GM21381 (cell line): Measurements from ENCODE around the gene UBE2O.

ENCODE experiments used
- ATAC-seq: cut with Tn5 transposase; IDR thresholded peaks from one replicate; pipeline ENCODE4 v1.9.1; 2021; ENCODE audit warnings: mild to moderate bottlenecking, moderate library complexity; ENCODE audit not compliant: unreplicated experiment

The UBE2O gene

DNA sequence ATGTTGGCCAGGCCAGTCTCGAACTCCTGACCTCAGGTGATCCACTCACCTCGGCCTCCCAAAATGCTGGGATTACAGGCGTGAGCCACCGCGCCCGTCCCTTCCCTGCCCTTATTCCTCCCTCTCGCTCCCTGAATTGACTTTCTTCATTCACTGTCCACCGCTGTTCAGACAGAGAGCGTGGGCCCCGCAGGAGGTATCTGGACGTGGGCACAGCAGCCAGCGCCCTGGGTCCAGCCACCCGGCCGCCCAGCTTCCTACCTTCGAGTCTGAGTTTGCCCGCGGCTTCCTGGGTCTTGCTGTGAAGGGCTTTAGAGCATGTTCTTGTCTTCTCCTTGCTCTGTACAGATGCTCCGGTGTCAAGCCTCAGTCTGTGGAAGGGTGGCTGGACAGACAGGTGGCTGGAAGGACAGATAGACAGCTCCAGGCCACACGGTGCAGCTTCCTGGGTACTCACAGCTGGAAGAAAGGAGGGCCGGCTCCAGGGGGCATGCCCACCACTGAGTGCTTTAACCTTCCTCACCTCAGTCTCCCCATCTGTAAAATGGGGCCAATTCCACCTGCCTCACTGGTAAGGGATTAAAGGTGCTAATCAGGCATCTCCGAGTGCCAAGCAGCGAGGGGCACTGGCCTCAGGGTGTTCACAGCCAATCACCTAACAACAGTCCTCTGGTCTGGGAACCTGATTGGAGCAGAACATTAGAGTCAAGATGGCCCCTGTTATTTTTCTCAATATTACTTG, 34.7 kb upstream of the UBE2O start:
- no peak for ATAC-seq

DNA sequence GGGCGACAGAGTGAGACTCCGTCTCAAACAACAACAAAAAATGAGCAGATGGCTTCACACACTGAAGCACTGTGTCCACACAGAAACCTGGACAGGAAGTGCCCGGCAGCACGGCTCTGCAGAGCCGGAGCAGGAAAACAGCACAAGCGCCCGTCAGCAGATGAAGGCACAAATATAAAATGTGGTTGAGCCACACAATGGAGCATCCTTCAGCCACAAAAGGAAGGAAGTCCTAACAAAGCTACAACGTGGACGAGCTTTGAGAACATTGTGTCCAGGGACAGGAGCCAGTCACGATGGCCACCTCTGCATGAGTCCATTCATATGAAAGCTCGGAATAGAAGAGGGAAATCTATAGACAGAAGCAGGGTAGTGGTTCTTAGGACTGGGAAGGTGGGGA, 32.6 kb upstream of the UBE2O start:
- ATAC-seq, result no peak

DNA sequence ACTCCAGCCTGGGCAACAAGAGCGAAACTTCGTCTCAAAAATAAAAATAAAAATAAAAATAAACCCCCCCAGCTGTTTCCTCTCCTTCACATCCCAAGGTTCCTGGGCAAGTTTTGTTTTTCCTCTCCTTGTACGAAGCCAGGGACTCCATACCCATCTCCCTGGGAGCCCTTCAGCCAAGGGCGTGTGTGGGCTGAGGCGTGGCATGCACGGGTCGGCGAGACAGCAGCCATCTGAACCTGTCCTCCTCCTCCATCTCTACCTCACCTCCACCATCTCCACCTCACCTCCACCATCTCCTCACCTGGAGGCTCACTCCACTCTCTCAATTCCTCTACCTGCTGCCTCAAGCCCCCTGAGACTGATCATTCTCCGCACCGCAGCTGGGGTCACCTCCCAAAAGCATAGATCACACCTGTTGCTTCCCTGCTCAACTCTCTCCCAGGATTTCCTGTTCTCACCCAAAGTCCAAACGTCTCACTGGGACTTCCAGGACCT, 31.3 kb upstream of the UBE2O start:
- no peak for ATAC-seq

DNA sequence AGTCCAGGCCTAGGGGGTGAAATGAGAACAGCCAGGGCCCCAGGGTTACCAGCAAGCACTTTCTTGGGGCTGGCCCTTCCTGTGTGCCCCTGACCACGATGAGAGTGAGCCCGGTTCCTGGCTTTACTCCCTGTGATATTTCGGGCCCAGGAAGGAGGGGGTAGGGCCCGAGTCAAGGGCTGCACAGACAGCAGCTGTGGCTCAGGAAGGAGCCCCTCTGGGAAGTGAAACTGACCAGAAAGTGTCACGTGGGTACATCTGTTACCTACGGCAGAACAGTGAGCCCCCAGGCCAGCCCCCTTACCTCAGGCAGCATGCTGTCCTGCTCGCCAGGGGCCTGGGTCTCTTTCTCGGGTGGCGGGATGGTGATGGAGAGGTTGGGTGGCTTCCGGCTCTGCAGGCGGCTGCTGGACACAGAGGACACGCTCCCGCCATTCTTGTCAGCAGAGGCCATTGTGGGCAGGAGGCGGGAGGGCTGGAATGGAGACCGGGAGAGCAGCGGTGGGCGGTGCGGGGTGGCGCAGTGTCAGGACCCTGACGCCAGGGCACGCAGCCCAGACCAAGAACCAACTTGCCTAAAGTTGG, 28.2 kb upstream of the UBE2O start:
- ATAC-seq, result peak; percentile 50

DNA sequence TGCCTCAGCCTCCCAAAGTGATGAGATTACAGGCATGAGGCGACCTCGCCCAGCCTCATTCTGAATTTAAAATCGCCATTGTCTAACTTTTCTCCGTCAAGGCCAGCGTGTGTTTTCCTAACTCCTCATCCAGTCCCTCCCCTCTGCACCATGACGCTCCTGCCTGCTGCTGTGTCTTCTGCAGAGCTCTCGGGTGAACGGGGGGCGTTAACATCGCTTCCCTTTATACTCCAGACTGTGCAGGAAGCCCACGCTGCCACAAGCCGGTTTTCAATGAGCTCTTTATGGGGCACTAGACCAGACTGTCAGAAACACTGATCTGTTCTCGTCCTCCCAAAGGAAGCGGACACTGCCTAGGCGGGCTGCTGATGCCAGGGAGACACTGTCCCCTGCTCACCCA, 27.7 kb upstream of the UBE2O start:
- ATAC-seq, result no peak

DNA sequence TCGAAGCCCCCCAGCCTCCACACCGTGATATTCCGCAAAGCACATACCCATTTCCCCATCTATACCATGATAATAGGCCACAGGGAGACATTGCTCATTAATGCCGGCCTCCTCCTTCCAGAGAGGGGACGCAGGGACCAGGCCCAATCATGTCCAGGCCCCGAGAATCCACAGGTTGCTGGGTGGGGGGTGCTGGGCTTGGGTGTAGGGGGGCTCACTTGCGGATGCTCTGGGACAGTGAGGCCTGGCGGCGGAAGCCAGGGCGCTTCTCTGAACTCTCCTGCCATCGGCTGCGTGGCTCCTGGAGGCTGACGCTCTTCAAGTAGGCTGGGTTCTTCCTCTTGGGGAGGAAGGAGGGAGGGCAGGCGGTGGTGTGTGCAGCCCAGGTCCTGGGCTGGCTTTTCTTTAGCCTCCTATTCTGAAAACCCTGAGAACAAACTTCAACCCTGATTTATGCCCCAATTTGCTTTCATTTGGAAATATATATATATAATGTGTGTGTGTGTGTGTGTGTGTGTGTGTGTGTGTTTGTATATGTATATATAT, 26.6 kb upstream of the UBE2O start:
- ATAC-seq, result no peak

DNA sequence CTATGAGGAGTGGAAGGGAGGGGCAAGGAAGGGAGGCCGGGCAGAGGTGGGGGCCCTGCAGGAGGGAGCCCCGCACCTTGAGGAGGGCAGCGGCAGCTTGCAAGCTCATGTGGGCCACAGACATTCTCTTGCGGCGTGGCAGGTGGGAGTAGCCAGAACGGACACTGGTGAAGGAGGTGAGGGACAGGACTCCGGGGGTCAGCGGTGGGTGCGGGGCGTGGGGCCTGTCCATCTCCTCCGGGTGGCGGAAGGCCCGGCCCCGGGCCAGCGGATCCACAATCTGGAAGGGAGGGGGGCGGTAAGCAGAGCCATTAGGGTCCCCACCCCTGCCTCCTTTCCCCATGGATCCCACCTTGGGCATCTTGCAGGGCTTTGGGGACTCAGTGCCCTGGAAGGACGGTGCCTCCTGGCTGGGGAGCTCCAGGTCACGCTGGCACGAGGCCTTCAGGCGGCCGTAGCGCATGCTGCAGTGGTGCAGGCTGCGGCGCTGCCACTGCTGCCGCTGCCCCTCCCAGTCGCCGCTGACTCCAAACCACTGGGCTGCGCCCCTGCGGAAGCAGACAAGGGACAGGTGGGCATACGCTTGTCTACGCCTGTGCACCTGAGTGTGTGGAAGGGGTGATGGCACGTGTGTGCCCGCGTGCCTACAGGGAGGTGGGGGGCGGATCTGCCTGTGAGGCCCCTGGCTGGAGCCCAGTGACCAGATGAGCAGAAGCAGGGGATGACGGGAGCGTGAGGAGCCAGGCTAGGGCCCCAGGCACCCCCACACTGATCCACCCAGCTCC, 26.0 kb upstream of the UBE2O start:
- ATAC-seq, result no peak

DNA sequence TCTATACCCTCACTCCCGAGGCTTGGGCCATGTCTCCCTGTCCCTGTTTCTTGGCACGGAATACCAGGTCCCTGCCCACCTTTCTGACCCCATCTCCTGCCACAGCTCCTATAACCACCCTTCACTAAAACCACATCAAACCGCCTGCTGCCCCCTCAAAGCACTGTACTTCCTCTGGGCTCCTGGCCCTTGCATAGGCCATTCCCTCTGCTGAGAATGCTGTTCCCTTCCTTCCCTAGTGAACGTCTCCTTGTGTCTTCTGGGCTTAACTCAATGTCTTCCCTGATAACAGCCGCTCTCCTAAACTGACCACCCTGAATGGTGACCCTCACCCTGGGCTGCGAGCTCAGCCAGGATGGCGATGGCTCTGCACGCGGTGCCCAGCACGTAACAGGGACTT, 25.1 kb upstream of the UBE2O start:
- ATAC-seq, result no peak

DNA sequence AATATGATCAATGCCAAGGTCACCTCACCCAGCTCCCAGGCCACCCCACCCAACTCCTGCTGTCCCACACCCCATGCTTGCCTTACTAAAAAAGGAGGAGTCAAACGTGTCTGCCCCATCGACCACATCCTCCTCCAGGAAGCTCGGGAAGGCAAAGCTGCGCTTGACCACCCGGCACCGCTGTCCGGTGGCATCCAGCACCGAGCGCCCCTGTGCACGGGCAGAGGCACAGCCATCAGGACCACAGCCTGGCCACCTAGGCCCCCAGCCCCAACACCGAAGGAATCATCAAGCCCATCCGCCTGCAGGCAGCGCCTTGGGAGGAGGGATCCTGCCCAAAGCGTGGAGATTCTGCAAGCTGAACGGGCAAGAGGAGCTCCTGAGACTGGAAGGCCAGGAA, 24.6 kb upstream of the UBE2O start:
- no peak for ATAC-seq

DNA sequence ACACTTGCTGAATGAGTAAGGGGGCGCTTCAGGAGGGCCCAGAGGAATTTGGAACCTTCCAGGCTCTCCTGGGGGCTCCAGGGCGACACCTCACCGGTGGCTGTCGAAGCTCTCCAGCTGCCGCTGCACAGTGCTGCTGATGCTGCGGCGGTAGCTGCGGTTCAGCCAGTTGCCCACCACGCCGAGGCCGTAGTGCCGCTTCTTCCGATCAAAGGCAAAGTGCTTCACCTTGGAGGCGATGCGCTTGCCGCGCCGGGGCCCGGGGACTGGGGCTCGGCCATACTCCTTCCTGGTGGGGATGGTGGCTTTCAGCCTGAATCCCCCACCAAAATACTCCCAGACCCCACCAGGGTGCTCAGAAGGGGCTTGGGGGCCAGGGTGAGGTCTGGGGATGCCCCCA, 23.8 kb upstream of the UBE2O start:
- ATAC-seq, result no peak

DNA sequence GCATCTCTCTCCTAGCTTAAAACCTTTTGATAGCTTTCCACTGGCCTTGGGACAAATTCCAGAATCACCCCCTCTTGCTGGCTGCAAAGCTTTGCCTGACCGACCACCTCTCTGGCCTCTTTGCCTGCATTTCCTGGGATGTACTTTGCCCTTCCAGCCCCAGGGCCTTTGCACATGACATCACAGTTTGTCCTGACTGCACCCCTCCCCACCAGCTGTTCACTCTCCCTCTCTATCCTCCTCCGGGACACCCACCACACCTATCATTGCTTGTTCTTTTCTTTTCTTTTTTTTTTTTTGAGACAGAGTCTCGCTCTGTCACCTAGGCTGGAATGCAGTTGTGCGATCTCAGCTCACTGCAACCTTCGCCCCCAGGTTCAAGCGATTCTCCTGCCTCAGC, 22.4 kb upstream of the UBE2O start:
- no peak for ATAC-seq

DNA sequence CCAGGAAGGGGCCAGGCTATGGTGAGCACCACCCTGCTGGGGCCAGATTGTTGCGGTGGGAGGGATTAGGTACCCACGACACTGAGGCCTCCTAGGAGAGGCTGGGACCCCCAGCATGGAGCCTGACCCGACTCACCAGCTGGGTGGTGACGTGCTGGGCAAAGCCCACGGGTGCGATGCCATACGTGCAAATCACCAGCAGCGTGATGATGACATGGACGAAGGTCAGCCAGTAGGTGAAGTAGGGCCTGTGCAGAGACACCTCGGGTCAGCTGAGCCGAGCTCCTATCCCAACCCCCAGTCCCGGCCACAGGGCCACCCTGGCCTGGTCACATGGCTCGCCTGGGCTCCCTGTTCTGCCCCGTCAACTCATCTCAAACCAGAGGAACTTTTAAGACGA, 21.9 kb upstream of the UBE2O start:
- ATAC-seq, result no peak

DNA sequence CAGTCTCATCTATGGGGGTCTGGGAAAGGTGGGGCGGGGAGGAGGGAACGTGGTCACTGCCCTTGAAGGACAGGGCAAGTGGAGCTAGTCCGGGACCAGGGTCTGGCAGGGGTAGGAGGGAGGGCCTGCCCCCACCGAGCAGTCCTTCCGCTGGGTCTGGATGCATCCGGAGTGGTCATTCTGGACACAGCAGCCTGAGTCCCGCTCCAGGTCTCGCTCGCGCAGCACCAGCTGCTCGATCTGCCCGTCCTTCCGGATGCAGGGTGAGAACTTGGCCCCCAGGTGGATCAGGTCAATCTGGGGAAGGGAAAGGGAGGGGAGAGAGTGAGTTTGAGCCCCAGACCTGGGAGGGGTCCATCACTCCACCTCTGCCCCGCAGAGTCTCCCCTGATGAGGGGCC, 21.3 kb upstream of the UBE2O start:
- ATAC-seq, result no peak

DNA sequence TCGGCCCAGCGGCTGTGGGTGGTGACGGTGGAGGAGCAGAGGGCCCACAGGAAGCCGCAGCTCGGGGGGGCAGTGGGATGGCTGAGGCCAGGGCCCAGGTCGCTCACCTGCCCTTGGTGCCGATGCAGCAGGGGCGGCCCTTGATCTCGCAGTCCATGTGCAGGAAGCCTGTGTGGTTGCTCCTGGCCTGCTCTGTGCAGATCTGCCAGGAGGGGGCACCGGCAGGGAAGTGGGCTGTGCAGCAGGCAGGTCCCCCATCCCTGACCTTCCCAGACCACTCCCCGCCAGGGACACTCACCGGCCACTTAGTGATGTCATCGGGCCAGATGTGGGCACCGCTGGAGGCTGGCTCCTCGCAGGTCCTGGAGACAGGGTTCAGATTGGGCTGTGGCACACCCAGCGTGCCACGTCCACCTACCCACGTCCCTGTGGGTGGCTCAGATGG, 20.6 kb upstream of the UBE2O start:
- no peak for ATAC-seq

DNA sequence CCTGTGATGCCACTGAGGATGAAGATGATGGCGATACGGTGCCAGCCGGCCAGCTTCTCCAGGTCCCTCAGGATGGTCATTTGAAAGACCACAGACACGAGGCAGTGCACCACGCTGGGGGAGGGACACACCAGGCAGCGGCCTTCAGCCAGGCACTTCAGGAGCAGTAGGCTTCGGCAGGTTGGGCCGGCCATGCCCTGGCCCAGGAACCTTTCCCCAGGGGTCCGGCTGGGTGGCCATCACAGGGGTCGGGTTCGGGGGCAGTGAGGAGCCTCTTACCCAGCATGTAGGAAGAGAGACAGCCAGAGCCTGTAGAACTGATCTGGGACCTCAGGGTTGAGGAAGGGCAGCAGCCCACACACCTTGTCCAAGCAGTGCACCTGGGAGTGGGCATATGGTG, 19.8 kb upstream of the UBE2O start:
- no peak for ATAC-seq

DNA sequence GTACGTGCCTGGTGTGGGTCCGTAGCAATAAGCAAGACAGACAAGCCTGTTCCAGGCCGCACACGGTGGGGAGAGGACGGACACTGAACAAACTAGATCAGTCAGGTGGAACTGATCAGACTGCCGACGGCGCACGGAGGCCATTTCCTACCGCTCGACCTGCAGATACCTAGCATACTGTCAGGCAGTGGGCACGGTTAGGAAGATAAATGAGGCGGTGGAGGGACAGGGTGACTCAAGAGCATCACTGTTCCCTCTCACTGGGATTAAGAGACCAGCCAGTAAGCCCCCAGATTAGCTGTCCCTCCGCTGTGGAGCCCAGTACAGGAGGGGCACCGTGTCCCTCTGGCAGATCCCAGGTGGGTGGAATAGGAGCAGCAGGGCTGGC, 19.3 kb upstream of the UBE2O start:
- ATAC-seq, result no peak

DNA sequence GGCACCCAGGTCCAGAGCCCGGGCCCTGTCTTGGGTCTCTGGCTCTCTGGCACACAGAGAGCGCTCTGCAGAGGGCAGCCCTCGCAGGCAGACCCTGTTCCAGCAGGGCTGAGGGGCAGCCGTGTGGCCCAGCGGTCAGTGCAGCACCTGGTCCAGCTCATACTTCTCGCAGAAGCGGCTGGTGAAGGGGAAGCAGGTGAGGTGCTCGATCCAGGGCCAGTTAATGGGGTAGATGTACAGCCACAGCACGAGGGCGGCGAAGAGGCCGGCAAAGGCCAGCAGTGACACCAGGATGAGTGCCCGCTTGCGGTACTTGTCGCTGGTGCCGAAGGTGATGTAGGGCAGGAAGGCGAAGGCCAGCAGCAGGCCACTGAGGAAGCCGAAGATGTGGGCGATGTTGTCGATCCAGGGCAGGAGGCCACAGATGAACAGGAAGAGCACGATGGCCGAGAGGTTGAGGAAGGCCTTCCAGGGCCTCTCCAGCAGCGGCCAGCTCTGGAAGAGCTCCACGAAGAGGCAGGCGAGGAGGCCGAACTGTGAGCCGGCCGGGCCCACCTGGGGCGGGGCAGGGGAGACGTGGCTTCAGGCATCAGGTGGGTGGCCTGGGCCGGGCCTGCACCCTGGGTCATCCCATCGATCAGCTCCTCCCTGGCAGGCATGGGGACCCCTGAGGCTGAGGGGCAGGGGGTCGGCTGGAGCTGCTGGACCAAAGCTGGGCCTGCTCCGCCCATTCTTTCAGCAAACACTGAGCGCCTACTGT, 18.7 kb upstream of the UBE2O start:
- ATAC-seq, result no peak

DNA sequence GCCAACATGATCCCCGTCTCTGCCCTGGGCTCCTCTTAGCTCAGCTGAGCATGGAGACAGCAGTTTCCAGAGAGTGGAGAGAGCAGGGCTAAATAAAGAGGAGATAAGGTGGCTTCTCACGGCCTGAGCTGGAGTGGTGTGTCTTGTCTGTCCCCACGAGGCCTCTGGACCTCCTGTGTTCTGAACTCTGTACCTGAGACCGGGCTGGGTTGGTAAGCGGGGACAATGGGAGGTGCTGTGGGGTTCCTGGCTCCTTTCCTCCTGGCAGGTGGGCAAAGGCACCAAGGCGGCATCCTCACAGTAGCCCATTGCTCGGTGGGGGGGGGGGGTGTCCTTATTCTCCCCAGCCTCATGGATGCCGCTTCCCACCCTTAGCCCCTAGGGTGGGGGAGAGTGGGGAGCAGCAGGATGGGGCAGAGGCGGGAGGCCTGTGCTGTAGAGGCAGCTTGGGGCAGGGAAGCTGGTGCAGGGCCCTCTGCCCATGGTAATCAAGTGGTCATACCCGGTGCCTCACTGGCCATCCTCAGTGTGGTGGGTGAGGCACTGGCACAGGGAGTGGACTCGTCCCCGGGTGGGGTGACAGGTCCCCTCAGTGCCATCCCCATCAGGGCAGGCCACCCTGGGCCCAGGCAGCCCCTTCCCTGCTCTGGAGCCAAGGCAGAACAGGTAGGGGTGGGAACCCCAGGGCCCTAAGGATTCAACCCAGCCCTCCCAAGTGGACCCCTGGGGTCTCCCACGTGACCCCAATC, 17.2 kb upstream of the UBE2O start:
- ATAC-seq, result no peak

DNA sequence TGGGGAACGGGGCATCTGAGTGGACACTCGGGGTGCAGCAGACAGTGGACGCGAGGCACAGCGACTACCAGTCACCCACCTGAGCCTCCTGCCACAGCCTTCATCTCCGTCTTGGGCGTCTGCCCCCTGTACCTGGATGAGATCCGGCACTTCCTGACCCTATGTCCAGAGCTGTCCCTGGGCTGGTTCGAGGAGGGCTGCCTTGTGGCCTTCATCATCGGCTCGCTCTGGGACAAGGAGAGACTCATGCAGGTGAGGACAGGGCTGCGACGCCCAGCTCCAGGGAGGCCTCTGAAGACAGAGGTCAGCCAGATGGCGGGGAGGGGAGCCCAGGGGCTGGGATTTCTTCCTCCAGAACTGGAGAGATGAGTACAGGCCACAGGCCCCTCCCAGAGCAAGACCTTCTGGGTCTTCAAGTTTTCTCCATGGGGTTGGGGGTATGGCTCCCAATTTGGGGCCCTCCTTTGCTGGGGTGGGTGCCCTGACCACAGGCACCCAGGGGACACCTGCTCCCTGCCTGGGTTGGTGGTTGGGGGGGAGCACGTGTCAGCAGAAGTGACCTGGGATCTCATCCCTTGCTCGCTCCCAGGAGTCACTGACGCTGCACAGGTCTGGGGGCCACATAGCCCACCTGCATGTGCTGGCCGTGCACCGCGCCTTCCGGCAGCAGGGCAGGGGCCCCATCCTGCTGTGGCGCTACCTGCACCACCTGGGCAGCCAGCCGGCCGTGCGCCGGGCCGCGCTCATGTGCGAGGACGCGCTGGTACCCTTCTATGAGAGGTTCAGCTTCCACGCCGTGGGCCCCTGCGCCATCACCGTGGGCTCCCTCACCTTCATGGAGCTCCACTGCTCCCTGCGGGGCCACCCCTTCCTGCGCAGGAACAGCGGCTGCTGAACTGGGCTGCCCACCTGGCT, 16.4 kb upstream of the UBE2O start:
- no peak for ATAC-seq
